Stimulated activated CD8-positive, alpha-beta memory T cell treated with anti-CD3 and anti-CD28 coated beads, Interleukin-15, amount 100 ng/mL, for 48 hours (primary cell): ENCODE data around the gene PKP2.
"Not testable (repeated sequence)": the region's sequence is repeated elsewhere in the genome, so short reads cannot be mapped to it uniquely, and the experiment has no call there.

Experiments used
- DNase-seq, 2 donors: peaks; one replicate each; pipeline ENCODE4 v3.0.0-alpha.2; 2020; ENCODE audit warnings: low read depth in 2 of 2

PKP2 gene

GRCh38 chr12:32863128-32863527, 33.4 kb downstream of the PKP2 start:
- DNase-seq, result no peak

- DNase-seq, result not testable (repeated sequence)
Measured at GRCh38 chr12:32861658-32862057, 34.9 kb downstream of the PKP2 start.

DNA sequence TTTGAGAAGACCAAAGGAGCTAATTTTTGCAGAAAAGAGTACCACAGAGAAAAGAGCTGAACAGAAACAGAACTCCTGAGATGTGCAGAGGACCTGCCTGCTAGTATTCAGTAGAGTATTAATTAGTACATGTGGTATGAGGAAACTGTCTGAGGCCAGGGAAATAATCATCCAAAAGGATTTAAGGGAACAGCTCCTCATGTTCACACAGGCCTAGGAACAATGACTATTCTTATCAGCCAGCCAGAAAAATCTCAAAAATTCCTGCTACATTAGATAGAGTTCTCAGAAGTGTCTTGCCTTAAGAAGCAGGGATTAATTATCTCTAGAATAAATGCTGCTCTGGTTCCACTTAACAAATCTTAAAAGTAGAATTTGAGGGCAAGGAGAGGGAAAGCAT, 36.4 kb downstream of the PKP2 start:
- DNase-seq, result no peak

DNA sequence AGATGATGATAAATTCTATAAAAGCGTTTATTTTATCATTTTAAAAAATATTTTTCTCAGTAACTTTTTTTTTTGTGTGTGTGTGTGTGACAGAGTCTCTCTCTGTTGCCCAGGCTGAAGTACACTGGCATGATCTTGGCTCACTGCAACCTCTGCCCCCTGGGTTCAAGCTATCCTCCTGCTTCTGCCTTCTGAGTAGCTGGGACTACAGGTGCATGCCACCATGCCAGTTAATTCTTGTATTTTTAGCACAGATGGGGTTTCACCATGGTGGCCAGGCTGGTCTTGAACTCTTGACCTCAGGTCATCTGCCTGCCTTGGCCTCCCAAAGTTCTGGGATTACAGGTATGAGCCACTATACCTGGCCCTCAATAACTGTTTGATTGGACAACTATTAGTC, 37.2 kb downstream of the PKP2 start:
- no peak for DNase-seq

- DNase-seq, result no peak
Measured at GRCh38 chr12:32854716-32855115, 41.9 kb downstream of the PKP2 start.

DNA sequence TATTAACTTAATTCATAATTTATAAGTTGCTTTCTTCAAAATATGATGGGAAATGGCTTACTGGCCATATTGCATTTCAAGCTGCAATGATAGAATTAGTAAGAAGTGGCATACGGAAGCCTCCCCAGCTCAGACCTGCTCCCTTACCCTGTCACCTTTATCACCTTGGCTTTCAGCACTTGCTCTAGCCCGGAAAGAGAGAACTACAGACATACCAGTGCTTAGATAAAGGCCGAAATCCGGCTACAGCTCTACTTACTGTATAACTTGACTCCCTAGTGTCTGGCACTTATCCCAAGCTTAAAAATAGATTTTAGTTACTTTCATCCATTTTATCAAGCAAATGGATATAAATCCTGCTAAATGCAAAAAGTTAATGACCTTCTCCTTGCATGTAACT, 42.5 kb downstream of the PKP2 start:
- no peak for DNase-seq

DNA sequence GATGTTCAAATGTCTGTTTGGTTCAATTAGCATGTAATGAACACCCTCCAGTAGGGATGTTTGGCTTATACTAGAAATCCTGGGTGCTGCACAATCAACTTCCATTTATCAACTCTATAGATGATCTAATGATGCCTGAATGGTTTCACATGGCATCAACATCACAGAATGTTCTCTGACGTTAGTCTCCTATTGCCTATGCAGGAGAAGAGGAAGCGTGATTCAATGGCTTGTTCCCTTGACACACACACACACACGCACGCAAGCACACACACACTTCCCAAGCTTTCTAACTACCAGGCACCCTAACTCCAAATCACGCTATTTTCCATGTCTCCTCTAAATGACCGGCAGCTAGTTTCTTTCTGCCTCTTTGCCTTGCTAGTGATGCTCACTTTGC, 49.3 kb downstream of the PKP2 start:
- DNase-seq, result no peak

DNA sequence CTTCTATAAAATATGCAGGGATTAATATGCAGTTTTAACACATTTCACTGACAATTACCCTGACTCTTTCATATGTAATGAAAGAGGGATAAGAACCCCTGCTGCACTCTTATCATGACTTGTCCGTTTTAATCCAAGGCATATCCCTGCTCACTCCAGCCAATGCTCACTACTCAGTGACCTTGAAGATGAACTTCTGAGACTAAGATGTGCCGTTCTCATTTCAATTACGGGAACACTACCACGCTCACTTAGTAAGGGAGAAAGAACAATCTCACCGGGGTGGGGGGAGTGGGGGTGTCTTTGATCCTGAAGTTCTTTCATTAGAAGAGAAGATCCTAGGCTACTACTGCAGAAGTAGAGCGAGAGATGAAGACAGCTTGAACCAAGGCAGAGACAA, 50.5 kb downstream of the PKP2 start:
- no peak for DNase-seq

DNA sequence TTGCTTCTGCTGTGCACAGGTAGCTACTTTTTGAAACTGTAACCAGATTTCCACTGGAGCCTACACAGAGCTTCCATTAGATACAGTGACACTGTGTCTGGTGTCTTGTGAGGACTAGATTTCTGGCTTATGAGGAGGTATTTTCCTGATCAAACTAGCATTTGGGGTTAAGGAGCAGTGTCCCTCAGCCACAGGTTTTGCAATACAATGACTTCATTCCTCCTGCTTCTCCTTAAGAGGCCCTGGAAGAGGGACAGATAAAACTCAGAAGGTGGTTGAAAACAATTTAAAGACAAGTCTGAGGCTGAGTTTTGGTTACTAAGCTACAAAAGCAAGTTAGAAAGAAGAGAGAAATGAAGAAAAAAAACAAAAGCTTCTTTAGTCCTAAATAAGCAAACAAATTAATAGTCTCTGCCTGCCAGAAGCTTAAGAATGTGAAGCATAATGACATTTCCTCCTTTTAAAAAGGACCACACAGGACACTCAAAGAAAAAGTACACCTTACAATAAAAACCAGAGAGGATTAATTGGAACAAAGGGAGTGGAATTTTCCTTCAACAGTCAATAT, 53.0 kb downstream of the PKP2 start:
- no peak for DNase-seq

DNA sequence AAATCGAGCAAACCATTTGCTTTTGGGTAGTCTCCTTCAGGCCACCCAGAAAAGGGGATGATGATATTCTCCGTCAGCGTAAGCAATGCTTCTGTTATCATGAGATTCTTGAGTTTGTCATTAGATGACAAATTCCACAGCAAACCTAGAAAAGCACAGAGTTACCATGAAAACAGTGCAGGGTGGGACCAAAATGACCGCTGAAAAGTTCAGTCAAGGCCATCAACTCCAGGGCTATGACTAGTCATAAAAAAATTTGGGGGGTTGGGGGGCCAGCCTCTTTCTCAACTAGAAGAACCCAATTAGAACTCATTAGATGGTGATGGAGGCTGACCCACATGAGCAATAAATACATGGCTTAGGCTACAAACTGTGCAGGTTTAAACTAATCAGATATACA, 55.5 kb downstream of the PKP2 start:
- no peak for DNase-seq

GRCh38 chr12:32839828-32840227, 56.7 kb downstream of the PKP2 start:
- DNase-seq, result no peak

GRCh38 chr12:32837974-32838373, 58.6 kb downstream of the PKP2 start:
- DNase-seq, result no peak

DNA sequence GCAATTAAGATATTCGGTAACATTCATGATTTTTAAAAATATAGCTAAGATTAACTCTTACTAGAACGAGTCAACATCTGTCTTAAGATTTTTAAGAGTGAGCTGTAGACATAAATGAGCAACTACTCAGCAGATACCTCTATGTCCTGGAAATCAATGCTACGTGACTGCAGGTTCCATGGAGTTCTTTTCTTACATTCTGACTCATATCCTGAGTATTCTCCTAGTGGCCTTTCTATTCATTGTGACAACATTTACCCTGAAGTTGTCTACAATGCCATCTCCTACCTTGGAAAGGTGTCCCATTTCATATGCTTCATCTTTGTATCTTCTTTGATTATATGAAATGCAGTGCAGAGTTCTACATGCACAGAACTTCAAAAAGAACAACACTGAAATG, 59.9 kb downstream of the PKP2 start:
- DNase-seq, result no peak

GRCh38 chr12:32834122-32834521, 62.5 kb downstream of the PKP2 start:
- no peak for DNase-seq

DNA sequence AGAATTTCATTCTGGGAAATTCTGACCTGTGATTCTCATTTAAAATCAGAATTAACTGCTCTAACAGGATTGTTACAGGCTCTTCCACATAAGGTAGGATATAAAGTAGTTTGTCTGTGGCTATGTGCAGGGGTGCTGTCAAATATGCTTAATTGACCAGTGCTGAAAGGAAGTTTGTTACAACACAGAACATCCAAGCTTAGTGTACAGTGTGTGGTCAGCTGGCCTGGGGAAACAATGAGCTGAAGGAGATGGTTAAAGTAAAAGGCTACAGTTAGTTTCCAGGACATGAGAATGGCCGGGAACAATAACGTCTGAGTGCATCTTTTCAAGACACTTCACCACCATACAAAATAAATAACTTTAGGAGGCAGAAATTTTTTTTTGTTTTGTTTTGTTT, 68.0 kb downstream of the PKP2 start:
- no peak for DNase-seq

GRCh38 chr12:32828120-32828519, 68.5 kb downstream of the PKP2 start:
- DNase-seq, result no peak

DNA sequence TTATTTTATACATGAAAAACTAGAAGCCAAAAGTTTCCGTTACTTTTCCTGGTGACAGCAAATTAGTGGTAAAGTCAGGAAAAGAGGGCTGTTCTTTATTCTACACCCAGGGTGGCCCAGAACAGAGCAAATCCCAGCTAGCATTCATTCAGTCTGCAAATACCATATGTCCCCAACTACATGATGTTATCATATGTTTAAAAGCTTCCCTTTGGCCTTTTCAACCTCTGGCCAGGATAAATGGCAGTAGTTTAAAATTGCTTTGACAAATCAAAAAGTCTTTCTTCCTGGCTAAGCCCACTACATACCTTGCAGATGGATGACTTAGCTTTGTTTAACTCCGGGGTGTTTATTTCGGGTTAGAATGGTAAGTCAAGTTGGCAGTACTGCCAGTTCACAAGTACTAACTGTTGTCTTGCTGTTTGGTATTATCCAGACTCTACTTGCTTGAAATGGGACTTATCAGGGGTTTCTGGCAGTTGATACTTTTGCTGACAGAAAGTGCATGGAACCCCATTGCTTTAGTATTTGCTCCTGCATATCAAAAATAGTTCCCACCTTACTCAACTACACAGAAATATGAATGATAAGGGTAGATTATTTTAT, 69.7 kb downstream of the PKP2 start:
- DNase-seq, result no peak

- DNase-seq, result no peak
Measured at GRCh38 chr12:32824596-32824995, 72.0 kb downstream of the PKP2 start.

- DNase-seq, result no peak
Measured at GRCh38 chr12:32822344-32822743, 74.2 kb downstream of the PKP2 start.

- DNase-seq, result no peak
Measured at GRCh38 chr12:32821710-32822109, 74.9 kb downstream of the PKP2 start.

DNA sequence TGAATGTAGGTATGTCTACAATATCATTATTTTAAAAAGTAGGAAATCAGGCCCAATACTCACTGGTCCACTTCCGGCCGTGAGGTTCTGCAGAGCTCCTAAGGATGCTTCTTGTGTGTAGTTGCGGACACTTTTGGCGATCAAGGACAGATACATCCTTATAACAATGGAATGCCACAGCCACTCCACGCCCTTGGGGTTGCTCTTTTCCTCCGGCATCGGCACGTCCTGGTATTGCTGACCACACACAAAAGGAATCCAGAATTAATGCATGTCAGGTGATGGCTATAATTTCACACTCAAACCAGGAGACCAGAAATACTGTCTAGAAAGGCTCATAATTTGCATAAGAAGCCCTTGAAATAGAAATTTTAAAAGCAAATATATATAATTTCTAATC, 75.3 kb downstream of the PKP2 start:
- no peak for DNase-seq

GRCh38 chr12:32820376-32820931, 76.1 kb downstream of the PKP2 start:
- DNase-seq, result no peak

GRCh38 chr12:32819424-32819823, 77.2 kb downstream of the PKP2 start:
- no peak for DNase-seq
